NCI-H2171 treated with DMSO at 0.1 percent for 48 hours (cell line): ENCODE results near the gene MRPL21.

Experiments
- DNase-seq: peaks from one replicate; lab custom pipeline; 2025; lab: John Stamatoyannopoulos, UW

The MRPL21 gene

DNA sequence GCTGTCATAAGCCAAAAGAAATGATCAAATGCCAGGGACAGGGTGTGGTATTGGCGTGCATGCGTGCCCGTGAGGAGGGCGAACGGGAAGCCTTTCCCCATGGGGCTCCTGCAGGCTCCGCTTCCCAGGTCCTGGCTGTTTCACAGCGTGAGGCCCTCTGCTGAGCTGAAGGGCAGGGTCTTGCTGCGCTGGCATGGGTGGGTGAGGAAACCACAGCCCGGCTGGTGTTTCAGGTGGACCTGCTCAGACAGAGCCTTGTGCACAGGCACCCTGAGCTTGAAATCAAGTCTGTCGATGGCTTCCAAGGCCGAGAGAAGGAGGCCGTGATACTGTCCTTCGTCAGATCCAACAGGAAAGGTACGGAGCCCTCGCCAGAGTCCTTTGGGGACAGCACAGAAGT is 31.4 kb upstream of the MRPL21 start:
- no peak for DNase-seq

DNA sequence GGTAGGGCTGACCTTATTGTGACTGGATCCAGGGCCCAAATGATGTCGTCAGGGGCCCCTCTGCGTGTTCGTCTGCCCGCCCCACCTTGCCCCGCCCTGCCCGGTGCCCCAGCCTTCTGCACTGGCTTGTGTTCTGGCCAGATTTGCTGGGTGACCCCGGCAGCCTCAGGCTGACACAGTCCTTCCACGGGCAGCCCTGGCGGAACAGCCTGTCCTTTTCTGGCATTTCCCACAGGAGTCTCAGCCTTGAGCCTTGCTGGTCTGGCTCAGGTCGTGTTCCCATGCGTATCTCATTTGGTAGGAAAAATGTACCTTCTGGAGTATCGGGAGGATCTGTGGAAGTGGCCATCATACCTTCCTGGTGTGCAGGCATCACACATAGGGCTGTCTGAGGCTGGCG is 31.0 kb upstream of the MRPL21 start:
- DNase-seq, result no peak

DNA sequence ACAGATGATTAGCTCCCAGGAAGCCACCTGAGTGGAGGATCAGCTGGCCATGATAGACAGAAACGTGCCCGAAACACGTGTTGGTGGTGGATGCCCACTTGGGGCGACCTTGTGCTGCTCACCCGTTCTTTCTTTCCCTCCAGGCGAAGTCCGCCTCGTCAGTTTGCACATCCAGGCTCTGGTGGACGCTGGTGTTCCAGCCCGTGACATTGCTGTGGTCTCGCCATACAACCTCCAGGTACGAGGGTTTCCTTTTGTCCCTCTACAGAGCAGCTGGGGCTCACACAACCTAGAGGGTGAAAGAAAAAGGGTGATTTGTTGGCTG is 30.7 kb upstream of the MRPL21 start:
- no peak for DNase-seq

DNA sequence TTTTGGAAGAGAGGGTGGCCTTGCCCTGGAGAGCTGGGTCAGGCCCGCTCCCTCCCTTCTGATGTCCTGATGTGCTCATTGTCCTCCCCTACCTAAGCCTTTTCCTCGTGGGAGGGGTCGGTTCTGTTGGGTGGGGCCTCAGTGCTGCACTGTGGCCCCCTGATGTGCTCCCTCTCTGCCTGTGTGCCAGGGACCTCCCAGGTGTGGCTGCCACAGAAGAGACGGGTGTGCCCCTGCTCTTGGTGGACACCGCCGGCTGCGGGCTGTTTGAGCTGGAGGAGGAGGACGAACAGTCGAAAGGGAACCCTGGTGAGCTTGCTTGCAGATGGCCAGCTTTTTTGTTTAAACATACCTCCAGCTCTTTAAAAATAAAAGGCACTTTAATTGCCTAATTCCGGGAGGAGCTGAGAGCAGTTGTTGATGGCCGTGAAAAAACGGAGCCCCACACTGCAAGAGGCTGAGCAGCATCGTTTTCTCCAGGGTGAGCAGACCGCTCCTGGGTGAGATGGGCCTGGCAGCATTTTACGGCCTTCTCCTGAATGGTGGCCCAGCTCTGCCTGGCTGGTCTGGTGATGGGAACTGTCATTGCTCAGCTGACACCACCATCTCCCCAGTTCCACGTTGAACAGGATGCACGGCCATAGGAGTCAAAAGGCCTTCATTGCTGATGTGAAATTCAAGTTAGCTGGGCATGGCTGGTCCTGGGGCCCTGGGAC is 30.1 kb upstream of the MRPL21 start:
- no peak for DNase-seq

DNA sequence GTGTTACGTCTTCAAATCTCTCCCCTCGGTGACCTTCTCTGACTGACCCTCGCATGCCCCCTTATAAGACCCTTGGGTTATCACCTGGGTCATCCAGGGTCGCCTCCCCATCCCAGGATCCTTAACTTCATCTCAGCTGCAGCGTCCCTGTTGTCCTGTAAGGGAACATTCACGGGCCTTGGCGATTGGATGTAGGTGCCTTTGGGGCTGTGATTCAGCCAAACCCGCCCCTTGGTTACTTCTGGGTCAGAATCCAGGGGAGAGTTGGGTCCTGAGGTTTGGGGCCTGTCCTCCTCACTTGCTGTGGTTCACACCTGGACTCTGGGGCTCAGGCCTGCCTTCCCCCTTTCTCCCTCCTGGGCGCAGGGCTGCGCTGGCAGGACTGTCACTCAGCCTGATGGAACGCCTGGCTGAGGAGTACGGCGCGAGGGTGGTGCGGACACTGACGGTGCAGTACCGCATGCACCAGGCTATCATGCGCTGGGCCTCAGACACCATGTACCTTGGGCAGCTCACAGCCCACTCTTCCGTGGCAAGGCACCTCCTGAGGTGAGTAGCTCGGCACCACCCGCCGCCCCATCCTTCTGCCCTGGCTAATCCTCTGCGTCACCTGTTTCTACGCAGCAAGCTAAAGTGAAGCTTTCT is 29.4 kb upstream of the MRPL21 start:
- no peak for DNase-seq

DNA sequence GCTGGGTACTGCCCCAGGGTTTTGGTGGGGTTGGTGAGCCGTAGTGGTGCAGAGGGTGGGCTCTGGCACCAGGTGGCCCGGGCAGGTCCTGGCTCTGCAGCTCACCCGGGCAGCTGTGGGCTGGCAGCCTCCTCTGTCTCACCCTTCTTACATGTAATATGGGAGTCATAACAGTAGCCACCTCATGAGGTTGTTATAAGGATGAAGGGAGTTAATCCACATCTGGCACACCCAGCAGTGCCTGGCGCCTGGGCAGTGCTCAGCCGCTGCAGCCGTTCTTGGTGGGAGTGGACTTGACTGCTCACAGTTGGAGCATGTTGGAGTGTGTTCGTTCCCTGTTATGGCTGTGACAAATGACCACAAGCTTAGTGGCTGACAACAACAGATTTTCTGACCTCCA is 28.7 kb upstream of the MRPL21 start:
- no peak for DNase-seq

DNA sequence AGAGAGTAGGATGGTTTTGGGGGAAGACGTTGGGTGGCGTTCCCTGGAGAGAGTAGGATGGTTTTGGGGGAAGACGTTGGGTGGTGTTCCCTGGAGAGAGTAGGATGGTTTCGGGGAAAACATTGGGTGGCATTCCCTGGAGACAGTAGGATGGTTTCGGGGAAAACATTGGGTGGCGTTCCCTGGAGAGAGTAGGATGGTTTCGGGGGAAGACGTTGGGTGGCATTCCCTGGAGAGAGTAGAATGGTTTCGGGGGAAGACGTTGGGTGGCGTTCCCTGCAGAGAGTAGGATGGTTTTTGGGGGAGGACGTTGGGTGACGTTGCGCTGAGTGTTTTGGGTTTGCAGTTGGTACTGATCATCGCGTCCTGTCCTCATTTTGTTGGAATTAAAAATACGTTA is 28.3 kb upstream of the MRPL21 start:
- no peak for DNase-seq

DNA sequence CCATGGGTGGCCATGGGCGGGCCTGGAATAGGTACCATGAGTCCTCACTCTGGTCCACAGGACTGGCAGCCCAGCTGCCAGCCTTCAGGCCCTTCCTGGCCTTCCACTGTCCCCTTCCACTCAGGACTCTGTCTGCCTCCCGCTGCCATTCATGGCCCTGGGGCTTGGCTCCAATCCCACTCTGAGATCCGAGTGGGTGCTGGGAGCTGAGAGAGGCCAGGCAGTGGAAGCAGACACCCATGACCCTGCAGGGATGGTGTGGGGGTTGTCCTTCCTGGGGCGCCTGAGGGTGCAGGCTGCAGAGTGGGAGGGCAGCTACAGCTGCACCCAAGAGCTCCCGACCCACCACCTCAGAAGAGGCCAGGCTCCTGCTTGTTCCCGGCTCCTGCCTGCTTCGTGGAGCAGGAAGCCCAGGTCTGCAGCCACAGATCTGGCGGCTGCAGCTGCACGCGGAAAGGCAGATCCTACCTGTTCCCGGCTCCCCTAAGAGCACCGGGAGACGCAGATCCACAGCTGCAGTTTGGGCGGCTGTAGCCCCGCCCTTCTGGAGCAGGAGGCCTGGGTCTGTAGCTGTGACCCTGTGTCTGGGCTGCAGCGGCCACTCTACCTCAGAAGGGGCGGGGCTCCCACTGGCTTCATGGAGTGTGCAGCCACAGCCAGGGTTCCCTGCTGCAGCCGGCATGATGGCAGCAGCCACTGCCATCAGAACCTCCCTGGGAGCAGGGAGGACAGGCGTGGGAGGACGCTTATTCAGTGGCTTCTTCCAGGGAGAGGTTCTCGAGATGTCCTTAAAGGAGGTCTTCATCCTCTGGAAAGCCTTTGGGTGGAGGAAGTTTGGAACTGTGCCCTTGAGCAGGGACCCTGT is 27.6 kb upstream of the MRPL21 start:
- no peak for DNase-seq

DNA sequence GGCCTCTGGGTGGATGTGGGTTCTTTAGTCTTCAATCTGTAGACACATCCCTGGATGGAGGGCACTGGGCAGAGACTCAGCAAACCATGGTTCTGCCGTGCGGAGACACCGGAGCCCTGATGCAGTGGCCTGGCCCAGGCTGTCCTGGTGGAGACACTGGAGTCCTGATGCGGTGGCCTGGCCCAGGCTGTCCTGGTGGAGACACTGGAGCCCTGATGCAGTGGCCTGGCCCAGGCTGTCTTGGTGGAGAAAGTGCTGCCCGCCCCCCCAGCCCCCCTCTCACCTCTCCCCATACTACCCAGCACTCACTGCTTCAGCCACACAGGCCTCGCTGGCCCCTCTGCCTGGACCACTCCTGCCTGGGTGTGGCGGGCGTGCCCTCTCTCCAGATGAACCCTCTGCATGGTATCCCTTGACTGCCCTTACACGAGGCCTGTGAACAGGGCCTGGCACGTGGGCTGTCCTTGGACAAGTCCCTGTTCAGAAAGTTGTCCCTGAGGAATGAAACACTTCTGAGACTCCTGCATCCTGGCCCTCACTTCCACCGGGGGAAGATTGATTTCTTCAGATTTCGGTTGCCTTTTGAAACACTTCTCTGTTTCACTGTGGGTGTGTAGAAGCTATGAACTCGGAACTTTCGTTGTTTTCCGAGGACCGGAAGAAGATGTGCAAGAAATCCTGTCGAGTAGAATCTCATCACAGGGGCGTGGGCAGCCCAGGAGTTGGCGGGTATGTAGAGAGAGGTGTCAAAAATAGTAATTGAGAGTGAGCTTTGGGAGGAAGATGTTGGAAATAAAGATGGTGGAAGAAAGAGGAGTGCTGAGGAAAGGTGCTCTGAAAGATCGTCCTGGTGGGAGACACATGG is 26.3 kb upstream of the MRPL21 start:
- no peak for DNase-seq

DNA sequence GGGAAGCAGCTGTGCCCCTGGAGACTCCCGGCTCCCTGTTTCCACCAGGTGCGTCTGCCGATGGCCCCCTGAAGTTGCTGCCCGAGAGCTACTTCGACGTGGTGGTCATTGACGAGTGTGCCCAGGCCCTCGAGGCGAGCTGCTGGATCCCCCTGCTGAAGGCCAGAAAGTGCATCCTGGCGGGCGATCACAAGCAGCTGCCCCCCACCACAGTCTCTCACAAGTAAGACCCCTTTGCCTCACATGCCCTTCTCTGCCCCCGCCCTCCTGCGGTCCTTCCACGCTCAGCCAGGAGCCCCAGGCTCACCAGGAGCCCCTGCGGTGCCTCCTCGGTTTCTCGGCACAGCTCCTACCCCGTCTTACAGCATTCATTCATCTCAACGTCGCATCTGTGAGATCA is 25.5 kb upstream of the MRPL21 start:
- no peak for DNase-seq

DNA sequence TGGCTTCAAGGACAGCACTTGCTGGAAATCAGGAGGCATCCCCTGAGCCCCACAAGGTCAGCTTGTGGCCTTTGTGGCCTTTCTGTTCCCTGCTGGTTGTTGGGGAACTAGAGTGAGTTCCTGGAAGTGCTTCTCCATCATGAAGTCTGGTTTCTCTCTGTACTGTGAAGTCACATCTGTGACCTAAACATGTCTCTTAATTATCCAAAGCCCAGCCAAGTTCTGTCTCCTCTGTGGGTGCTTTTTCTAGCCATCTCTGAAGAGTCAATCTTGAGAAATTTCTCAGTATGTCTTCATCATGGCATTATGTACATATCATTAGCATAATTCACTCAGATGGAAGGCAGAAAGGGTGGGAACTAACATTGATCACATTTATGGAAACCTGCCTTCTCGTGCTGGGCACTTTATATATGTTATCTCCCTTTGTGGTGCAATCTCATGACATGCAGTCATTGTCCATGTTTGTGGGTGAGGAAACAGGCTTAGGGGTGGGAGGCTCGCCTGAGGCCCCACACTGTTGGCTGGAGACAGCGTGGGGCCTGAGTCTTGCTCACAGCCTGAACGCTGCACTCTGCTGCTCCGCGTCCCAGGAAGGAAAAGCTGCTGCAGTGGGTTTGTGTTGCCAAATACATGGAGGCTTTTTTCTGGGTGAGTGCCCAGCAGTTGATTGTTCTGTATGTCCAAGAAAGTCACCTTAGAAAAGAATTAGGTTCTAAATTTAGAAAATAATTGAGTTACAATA is 24.7 kb upstream of the MRPL21 start:
- DNase-seq, result no peak

DNA sequence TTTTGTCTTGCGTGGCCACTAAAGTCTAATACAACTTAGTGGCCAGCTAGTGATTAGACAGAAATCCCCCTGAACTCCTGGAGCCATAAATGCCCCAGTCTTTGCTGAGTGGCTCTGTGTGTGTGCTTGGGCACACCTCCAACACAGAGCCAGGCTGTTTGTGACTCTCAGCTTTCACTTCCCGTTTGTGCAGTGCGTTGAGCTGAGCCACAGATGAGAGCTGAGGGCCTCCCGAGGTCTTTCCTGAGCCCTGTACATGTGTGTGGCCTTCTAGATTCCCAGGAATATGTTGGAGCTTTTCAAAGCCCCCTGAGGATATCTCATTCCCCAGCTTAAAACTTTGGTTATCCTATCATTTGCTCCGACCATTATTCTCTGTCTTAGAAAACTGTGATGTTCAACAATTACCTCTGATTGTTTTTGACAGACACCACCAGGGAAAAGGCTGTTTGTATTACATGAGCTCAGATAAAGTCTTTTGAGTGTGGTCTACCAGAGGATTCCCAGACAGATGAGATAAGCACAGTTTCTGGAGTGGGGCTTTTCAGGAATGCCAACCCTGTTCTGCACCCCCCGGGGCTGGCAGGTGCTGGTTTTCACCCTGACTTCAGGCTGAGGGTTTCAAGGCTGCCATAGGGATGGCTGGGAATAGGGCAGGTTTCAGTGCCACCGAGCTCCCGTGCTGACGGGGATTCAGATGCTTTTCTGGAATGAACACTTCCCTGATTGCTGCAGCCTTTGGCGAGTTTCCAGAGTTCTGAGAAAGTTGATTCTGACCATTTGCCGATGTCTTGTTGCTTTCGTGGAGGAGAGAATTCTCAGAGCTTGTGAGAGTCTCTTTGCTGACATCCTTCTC is 23.9 kb upstream of the MRPL21 start:
- DNase-seq, result no peak

DNA sequence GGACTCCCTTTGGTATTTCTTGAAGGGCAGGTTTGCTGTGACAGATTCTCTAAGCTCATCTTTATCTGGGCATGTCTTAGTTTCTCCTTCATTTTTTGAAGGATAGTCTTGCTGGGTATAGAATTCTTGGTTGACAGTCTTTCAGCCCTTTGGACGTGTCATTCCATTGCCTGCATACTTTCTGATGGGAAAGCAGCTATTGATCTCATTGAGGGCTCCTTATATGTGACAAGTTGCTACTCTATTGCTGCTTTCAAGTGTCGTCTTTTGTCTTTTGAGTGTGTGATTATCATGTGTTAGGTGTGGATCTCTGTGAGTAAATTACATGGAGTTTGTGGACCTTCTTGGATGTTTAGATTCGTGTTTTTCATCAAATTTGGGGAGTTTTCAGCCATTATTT is 22.0 kb upstream of the MRPL21 start:
- DNase-seq, result no peak

DNA sequence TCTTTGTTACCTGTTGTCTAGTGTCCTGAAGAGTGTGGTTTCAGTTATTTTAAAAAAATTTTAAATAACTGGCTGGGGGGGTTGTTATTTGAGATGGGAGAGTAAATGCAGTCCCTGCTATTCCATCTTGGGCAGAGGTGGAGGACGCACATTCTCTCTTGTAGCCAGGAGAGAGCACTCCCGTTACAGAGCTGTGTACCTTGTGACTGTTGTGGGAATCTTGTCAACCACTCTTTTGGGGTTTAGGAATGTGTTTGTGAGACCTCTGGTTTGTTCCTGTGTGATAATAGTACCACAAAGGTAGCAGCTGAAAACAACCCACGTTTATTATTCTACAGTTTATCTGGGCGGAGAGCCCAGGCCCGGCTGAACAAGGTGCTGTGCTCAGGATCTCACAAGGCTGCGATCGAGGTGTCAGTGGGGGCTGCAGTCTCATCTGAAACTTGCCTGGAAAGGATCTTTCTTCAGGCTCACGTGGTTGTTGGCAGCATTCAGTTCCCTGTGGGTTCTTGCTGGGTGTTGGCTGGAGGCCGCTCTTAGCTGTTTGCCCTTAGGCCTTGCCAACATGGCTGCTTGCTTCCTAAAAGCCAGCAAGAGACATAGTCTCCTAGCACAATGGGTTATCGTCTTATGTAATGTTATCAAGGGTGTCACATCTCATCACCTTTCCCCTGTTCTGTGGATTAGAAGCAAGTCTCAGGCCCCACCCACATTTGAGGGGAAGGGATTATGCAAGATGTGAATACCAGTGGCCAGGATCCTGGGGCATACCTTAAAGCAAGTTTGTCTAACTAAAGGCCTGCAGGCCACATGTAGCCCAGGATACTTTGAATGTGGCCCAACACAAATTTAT is 20.7 kb upstream of the MRPL21 start:
- DNase-seq, result no peak

DNA sequence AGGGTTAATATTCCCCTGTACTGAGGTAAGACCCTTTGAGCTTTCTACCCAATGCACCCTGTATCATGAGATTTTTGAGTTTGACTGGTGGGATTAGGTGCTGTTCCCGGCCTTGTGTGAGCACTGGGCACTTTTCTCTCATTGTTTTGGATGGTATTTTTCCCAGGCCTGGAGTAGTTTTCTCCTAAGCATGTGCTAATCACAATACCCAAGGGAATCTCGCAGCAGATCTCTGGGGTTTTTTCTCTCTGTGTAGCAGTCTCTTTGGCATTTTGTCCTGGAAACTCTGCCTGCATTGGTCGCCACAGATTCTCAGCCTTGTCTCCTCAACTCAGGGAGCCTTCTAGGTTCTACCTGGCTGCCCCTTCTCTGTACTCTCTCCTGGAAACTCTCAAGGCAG is 20.0 kb upstream of the MRPL21 start:
- DNase-seq, result peak; percentile 5

DNA sequence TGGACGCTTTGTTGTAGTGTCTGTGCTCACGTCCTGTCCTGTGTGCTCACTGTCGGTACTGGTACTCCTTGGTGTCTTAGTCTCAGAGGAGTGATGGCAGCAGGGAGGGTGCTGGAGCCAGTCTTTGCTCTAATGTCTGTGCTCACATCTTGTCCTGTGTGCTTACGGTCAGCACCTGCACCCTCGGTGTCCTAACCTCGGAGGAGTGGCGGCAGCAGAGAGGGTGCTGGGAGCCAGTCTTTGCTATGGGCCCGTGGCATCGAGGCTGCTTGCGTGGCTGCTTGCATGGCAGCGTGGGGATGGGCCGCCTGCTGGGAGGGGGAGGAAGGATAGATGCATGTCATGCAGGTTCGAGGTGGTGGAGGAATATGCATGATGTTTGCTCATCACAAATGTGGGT is 12.8 kb upstream of the MRPL21 start:
- DNase-seq, result no peak

DNA sequence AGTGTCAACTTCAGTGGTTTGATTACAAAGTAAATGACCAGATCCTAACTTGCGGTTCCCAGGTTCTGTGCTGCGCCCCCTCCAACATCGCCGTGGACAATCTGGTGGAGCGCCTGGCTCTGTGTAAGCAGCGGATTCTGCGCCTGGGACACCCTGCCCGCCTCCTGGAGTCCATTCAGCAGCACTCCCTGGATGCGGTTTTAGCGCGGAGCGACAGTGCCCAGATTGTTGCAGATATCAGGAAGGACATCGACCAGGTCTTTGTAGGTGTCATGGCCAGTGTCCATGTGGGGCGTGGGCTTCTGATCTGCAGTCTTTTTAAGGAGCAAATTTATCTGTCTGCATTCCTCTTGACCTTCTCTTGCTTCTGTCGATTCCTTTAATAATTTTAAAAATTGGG is 11.1 kb upstream of the MRPL21 start:
- DNase-seq, result no peak

DNA sequence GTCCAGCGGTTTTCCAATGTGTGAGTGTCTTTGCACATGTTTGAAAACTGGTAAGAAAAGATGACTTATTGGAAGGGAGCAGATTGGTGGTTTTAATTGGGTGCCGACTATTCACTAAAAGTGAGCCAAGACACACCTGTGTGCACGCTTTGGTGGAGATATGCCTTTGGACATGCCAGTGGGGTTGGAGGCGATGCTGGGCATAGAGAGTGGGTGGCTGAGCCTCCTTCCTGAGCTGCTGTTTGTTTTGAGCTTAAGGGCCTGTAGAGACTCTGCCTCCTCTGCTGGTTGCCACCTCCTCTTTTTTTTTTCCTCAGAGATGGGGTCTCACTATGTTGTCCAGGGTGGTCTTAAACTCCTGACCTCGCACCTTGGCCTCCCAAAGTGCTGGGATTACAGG is 9.6 kb upstream of the MRPL21 start:
- no peak for DNase-seq

DNA sequence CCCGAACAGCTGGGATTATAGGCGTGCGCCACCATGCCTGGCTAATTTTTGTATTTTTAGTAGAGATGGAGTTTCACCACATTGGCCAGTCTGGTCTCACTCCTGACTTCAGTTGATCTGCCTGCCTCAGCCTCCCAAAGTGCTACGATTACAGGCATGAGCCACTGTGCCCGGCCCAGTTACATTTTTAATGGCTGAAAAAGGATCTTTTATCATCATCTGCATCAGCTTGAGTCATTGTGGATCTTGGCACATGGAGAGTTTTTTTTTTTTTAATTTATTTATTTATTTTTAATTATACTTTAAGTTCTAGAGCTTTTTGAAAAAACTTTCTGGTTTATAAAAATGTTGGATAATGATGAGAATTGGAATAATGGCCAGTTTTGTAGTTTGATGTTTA is 8.6 kb upstream of the MRPL21 start:
- no peak for DNase-seq

DNA sequence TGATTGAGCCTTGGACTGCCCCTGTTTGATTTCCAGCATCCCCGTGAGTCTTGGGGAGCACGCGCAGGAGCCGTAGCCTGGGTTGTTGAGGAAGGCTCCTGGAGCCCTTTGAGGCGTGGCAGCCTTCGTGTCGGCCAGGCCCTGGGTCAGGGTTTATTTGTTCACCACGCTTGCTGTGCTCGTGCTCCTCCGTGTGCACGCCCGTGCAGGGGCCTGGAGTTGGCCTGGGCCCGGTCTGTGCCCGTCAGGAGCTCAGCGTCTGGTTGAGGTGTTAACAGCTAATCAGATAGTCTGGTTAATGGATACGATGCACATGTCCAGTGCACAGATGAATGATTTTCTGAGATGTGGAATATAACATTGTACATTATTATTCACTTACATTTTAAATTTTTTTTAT is 8.1 kb upstream of the MRPL21 start:
- DNase-seq, result no peak
